Stimulated activated CD8-positive, alpha-beta memory T cell treated with anti-CD3 and anti-CD28 coated beads, Interleukin-4, amount 100 ng/mL, for 1 hour (primary cell): ENCODE data around the gene PLCG1.

Experiments used
- DNase-seq, 2 donors: peaks; one replicate each; pipeline ENCODE4 v3.0.0-alpha.2; 2020; ENCODE audit warnings: low read depth in 2 of 2, low spot score in 1 of 2

The PLCG1 gene

DNA sequence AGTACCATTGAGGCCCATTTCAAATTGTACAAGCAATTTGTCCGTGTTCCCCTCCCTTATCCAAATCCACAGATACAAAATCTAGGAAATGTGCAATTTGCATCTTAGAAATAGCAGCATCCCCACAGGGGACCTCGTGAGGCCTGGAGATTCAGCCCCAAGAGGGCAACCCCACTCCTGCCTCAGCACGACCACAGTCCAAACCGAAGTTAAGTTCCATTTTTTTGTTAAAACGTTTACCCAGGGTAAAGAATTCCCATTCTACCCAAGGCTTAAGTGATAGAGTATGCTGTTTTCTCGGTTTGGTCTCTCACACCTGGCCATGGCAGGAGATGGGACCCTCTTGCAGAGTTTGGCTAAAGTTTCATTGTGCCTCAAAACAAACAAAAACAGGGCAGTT lies 41.2 kb downstream of the PLCG1 start:
- DNase-seq, result no peak

GRCh38 chr20:41178904-41179432 lies 41.6 kb downstream of the PLCG1 start:
- DNase-seq, result no peak

- no peak for DNase-seq
These were observed 42.6 kb downstream of the PLCG1 start for GRCh38 chr20:41179961-41180360.

DNA sequence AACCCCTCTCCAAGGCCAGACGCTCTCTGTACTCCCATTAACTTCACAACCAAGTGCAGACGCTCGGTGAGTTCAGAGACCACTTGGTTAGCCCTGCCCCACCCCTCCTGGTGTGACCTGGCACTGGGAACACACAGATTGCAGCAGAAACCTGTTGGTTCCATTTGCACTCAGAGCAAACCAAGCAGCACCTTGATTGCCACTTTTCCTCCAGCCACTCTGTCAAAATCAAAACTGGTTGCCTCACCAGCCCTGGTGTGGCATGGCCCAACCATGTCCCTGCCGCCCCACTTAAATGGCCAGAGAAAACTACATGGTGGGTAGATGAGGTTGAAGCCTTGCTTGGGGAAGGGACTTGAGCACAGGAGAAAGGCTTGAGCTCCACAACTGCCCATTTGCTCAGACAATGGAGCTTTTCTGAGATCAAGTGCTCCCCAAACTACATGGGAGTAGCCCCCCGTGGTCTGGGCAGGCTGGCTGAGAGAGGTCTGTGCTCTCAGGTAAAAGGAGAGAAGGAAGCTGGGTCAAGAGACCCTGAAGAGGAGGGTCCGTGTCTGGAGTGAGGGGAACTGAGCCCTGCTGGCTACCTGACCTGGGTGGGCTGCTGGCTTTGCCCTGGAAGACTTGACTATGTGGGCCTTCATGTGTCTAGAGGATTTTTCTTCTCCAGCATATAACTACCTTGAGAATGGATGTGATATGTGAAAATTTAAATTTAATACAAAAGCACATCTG lies 43.4 kb downstream of the PLCG1 start:
- no peak for DNase-seq

DNA sequence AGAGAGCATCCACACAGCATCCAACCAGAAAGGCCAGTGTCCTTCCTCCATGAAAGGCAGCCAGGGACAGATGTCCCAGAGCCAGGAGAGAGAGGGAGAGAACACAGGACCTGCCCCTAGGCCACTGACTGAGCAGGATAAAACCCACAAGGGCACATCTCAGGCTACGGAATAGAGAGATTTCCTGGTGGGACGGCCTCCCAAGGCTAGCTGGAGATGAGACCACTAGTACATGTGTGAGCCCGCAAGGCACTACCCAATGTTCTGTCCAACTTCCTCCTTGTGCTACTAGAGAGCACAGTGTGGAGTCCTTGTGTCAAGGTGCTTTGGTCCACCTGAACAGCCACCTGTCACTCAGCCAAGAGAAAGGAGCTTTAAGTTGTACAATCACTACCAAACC lies 44.2 kb downstream of the PLCG1 start:
- no peak for DNase-seq

- no peak for DNase-seq
These were observed 45.2 kb downstream of the PLCG1 start for GRCh38 chr20:41182296-41183212.

DNA sequence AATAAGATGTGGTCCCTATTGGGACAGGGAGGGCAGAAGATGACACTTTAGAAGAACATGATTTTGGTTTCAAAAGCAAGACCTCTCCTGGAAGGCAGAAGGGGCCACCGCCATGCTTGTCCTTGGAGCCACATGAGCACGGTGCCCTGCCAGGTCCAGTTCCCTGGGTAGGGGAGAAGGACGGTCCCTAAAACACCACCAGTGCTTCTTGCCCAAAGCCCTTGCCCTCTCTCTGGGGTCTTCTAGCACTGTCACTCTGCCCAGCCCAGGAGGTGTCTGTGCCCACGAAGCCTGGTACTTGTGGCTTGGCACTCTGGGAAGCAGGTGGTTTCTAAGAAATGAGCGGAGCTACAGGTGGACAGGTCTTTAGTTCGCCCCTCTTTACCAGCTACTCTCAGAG lies 46.0 kb downstream of the PLCG1 start:
- DNase-seq, result no peak

DNA sequence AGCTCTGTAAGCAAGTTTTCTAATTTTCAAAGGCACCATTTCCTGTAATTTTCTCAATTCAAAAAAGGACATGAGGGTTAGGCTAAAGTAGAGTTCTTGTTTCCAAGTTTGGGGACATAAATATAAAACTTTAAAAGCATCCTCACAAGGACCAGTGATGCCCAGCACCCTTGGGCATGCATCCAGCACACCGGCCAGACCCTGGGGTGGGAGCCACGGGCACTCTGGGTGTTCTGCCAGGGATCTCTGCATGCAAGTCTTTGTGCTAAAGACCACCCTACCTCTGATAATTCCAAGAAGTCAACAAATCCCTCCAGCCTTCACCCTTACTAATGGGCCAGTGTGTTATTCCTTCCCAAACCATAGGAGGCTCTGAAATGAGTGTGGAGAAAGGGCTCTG lies 46.5 kb downstream of the PLCG1 start:
- DNase-seq, result no peak

- no peak for DNase-seq
These were observed 47.8 kb downstream of the PLCG1 start for GRCh38 chr20:41185013-41185757.

DNA sequence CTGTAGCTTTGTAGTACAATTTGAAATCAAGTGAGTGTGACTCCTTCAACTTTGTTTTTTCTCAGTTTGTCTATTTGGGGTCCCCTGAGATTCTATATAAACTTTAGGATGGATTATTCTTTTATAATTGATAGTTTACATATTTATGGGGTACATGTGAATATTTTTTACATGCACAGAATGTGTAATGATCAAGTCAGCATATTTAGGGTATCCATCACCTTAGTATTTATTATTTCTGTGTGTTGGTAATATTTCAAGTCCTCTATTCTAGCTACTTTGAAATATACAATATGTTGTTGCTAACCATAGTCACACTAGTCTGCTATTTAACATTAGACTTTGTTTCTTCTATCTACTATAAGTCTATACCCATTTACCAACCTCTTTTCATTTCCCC lies 50.3 kb downstream of the PLCG1 start:
- DNase-seq, result no peak

DNA sequence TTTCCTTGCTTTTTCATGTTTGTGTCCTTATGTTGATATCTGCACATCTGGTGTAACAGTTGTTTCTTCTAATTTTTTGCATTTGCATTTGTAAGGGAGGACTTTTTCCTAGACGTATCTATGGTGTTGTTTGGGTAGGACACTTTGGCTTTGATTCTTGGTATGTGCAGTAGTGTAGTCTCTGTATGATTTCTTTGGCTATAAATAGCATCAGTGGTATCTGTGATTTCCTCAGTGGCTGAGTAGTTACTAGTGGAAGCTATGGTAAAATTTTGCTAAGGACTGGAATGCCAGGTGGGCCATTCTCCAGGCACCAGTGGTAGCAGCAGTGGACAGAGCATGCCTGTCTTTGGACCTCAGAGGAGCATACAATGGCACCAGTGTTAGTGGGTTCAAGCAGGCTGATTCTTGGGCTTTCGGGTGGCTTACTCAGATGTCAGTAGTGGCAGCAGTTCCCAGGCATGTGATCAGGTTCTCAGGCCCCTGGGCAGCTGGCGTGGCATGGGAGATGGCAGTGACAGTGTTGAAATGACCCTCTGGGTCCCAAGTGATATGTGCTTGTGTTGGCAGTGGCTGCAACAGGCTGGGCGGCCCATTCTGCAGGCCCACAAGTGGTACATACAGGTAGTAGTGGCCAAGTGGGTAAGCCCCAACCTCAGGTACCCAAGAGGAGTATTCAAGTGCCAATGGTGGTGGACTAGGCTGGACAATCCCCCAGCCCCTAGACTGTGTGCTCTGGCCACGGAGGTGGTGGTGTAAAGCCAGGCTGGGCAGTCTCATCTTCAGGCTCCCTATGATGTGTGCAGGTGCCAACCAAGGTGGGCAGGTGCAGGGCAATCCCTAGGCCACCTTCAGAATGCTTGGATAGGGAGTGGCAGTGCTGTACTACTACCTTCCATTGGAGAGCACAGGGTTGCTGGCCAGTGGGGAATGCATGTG lies 54.5 kb downstream of the PLCG1 start:
- no peak for DNase-seq

- DNase-seq, result no peak
These were observed 55.2 kb downstream of the PLCG1 start for GRCh38 chr20:41192575-41192974.

GRCh38 chr20:41196653-41197225 lies 59.4 kb downstream of the PLCG1 start:
- DNase-seq, result no peak

DNA sequence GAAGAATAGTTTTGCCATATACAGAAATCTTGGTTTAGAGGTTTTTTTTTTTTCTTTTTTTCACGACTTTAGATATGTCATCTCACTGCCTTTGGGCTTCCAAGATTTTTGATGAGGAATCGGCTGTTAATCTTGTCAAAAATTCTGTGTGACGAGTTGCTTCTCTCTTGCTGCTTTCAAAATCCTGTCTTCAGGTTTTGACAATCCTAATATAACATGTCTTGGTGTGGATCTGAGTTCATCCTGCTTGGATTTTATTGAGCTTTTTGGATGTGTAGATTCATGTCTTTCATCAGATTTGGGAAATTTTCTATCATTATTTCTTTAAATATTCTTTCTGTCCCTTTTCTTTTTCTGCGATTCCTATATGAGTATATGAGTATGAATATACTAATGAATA lies 61.1 kb downstream of the PLCG1 start:
- DNase-seq, result no peak

GRCh38 chr20:41200446-41201202 lies 63.3 kb downstream of the PLCG1 start:
- DNase-seq, result no peak

DNA sequence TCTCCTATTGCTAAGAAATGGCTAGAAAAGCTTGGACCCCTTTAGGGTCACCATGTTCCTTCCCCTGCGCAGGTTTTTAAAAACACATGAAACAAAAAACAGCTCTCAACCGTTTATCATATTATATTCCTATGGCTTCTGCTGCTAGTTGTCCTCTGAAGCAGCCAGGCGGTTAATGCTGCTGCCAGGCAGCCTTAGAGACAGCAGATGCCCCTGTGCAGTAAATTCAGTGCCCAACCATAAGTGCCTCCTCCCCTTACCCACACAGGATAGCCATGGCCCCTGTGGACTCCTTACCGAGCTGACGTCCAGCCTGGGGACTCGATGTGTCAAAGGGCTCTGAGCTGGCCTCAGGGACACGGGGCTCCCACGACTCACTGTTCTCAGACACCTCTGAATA lies 64.4 kb downstream of the PLCG1 start:
- no peak for DNase-seq

DNA sequence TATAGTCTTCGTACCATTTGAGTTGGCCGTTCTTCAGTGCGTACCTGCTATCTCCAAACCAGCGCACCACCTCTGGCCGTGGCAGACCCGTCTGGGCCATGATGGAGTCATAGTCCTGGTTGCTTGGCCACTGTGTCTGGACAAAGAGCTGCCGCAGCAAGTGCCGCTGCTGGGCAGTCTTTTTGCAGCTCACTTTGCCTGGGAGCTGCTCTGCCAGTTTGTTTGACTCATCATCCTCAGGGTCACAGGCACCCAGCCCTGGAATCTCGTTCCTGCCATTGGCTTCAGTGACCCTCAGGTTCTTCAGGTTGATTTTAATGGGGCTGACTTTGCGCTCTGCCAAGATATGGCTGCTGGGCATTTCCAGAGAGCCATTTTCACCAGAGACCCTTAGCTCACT lies 65.1 kb downstream of the PLCG1 start:
- no peak for DNase-seq

DNA sequence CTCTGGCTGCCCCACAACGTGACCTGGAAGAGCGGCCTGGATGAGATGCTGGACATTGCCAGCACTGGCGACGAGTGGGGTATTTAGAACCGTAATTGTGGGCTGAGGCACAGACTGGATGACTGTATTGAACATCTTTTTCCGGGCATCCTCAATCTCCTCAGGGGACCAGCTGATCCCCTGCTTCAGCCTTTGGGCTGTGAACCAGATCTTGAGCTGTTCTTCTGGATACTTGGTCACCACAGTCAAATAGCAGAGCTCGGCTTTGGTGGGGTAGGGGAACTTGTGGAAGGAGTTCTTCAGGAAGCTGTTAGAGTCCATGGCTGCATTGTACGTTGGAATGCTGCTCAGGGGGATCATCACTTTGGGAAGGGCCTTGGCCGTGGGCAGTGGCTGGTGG lies 66.3 kb downstream of the PLCG1 start:
- no peak for DNase-seq
